GM21619 (cell line): ENCODE data around the gene FER.

ENCODE experiments used
- ATAC-seq: cut with Tn5 transposase; IDR thresholded peaks from one replicate; pipeline ENCODE4 v1.9.1; 2021; ENCODE audit not compliant: unreplicated experiment

The FER gene

DNA sequence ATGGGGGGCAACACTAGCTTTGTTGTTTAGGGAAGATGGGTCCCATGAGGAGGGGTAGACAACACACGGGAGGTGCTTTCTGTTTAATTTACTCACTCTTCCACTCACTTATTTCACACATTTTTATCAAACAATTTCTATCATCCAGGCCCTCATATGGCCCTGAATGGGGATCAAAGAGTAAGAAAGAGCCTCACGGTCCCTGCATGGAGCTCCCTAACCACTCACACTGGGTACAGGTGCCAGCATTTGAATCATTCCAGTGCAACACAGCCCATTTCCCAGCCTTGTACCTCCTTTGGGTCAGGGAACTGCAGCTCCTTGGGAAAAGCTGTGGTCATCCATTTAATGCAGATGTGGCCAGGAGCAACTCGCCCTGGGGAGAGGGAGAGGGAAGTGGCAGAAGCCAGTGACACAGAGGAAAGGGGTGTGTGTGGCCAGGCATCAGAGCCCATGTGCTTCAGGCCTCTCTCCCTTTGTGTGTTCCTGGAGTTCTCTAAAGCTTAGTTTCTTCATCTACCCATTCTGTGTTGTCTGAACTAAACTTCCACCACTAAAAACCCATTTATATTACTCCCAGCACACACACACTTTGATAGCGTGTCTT lies 476.7 kb downstream of the FER start:
- no peak for ATAC-seq

DNA sequence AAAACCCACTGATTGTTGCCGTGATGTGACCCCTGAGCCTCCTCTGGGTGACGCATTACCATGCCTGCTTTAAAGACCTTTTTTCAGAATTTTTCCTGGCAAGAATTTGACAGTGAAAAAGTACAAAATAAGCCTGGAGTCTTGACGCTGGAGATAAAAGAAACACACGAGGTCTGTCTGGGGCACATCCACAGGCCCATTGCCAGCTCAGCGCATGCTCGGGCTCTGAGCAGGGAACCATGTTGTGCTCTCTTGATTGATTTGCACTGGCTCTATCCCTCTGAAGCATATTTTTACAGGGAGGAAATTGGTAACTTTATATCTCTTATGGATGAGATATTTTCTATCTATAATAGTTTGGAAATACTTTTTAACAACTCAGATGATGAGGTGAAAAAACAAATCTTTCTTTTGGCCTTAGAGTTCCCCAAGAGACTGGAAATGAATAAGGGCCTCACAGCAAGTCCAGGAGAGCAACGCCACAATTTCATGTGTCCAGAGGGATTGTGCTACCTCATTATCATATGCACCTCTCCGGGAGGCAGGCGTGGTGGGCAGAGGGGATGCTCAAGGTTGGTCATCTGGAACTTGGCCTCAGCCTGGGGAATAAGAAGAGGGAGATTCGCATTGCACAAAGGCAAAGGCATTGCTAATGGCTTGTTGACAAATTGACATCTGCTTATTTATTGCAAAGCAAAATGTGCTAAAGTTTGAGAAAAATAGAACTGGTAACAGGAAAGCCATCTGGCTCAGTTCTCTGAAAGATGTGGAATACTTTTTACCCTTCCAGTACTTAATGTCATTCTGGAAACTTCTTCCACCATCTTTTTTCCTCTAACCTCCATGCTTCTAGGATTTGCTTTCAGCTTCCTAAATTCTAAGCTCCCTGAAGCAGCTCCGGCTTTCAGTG lies 478.3 kb downstream of the FER start:
- ATAC-seq, result no peak

DNA sequence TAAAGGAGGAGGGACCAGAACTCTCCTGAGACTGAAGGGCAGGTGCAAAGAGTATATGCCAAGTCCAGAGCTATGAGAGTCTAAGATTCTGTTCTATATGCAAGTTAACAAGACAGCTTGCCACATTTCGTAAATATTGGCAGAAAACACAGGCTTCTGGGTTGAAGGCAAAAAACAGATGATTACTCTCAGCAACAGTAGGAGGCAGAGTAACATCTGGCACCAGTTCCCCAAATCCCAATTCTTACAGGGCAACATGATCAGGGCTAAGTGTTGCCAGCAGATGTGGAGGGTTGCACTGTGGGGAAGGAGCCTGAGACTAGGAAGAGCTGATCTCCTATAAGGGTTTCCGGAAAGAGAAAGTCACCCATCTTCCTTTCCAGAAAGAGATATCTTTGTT lies 482.7 kb downstream of the FER start:
- ATAC-seq, result no peak

DNA sequence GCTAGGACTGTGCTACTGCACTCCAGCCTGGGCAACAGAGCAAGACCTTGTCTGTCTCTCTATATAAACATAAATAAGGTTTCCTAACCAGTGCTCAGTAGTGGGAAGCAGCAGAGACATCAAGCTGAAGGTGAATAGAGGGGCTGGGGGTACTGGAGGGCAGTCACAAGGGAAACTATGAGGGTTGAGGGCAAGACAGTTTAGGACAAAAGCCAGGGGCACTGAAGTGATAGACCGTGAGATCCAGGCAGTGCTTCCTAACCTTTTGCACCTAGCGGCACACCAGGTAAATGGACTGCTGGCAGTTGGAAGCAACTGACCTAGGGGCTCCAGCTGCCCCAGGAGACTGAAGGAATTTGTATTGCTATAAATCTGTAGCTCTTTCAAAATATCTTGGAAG lies 483.6 kb downstream of the FER start:
- no peak for ATAC-seq

DNA sequence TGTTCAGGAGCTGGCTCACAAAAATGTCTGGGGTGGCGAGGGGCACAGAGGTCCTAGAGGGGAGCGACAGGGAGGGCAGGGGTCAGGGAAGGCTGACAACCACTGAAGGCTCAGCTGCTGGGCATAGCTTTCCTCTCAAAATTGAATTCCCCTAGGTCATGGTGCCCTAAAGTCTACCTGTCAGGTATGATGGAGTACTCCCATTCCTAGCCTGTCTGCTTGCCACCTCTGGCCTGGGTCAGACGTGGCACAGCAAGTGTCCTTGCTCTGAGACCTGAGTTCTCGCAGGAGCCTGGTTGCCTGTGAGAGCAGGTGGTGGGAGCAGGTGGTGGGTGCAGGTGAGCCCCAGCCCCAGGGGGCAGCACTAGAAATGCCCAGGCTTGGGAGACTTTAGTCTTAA lies 486.7 kb downstream of the FER start:
- no peak for ATAC-seq

DNA sequence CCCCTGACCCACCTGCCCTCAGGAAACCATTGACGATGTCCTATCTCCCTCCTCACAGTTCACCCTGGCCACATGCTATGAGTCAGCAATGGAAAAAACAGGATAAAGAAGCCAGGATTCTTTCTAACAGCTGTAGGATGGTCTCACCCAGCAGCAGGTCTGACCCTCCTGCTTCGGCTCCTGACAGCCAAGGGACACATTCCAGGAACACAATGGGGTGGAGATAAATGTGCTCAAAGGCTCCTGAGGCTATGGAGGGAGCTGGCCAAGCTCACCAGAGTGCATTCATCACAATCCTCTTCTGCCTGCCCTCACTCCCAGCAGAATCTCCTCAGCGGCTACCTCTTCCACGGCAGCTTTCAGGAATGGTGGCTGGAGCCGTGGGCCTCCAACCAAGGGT lies 491.8 kb downstream of the FER start:
- no peak for ATAC-seq

DNA sequence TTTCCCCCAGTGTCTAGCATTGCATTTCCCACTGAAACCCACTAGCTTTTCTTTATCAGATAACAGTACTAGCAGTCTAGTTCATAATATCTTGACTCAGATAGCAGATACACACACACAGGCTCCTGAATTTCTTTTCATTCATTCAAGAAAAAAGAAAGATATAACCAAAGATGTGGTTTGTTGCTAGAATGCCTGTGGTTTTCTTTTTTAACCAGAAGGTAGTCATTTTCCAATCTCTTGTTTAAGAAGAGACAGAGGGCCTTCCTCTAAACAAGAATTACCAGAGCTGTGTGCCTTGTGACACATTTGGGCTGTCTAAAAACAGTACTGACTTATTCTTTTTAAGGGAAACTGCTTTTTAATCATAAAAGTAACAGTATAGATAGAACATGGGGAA lies 494.8 kb downstream of the FER start:
- ATAC-seq, result no peak

DNA sequence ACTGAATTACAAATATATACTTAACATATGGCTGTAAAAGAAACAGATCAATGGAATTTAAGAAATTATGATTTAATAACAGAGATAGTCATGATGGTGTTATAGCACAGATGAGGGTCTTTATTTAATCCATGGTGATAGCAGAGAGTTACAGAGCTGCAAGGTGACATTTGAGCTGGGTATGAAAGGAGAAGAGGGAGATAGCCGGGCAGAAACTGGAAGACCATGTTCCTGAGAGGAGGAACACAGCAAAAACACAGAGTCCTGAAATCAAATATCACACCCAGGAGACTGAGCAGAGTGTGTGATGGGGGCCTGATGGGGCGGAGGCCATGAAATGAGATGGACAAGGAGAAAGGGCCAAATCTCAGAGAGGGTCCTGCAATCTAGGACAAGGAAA lies 498.7 kb downstream of the FER start:
- ATAC-seq, result no peak
